CD14-positive monocyte (primary cell): ENCODE data around the gene ATXN1. TPM values are rescaled to one million over a fixed set of nuclear protein-coding genes. Genes with fewer than 3 reads are reported as not detected.

Source experiments
- DNase-seq, 3 donors: peaks; one replicate each; pipeline ENCODE4 v3.0.0-alpha.2; 2011 to 2022
- H2AFZ ChIP-seq: 2 replicates; pipeline ENCODE4 v1.6.0; 2012; ENCODE audit warnings: mild to moderate bottlenecking, low read depth, low read length, inconsistent platforms; ENCODE audit not compliant: insufficient read depth, poor library complexity, severe bottlenecking
- H3K27ac ChIP-seq, 2 donors: 1 replicate in 1 of 2; 2 replicates in 1 of 2; pipeline ENCODE4 v1.5.1; 2012 to 2013; ENCODE audit warnings: low read length in 2 of 2, control low read depth in 1 of 2, inconsistent platforms in 1 of 2, low read depth in 1 of 2, mild to moderate bottlenecking in 1 of 2
- H3K27me3 ChIP-seq, 2 donors: one replicate each; pipeline versions ENCODE4 v1.6.0 to v1.6.1; 2011 to 2013; ENCODE audit warnings: low read length in 2 of 2; ENCODE audit not compliant: control insufficient read depth in 2 of 2, insufficient read depth in 2 of 2
- H3K36me3 ChIP-seq, 2 donors: replicated peaks in 1 of 2; 1 replicate in 1 of 2; 2 replicates in 1 of 2; pipeline versions ENCODE4 v1.5.1 to v1.6.1; 2012 to 2013; ENCODE audit warnings: low read length in 2 of 2, control low read depth in 1 of 2, inconsistent platforms in 1 of 2, mild to moderate bottlenecking in 1 of 2; ENCODE audit not compliant: insufficient read depth in 2 of 2, control insufficient read depth in 1 of 2
- H3K4me1 ChIP-seq, 2 donors: 1 replicate in 1 of 2; 2 replicates in 1 of 2; pipeline versions ENCODE4 v1.5.1 to v1.6.1; 2012 to 2013; ENCODE audit warnings: low read length in 2 of 2, control low read depth in 1 of 2, inconsistent platforms in 1 of 2, mild to moderate bottlenecking in 1 of 2, moderate library complexity in 1 of 2; ENCODE audit not compliant: insufficient read depth in 2 of 2, control insufficient read depth in 1 of 2
- H3K4me2 ChIP-seq: replicated peaks from 2 replicates; pipeline ENCODE3; 2012; ENCODE audit warnings: low read length, moderate library complexity, mild to moderate bottlenecking; ENCODE audit not compliant: poor library complexity, severe bottlenecking; ENCODE audit errors: extremely low read depth
- H3K4me3 ChIP-seq, 3 experiments: fragments of 200-600 bp in 1 of 3; sonication (generic) in 1 of 3; replicated peaks in 1 of 3; 1 replicate in 2 of 3; 2 replicates in 1 of 3; pipeline ENCODE4 v1.5.1; 2011 to 2013; ENCODE audit warnings: low read length in 3 of 3, mild to moderate bottlenecking in 3 of 3, control low read depth in 2 of 3, low read depth in 2 of 3, inconsistent platforms in 1 of 3, moderate library complexity in 1 of 3
- H3K79me2 ChIP-seq: 2 replicates; pipeline ENCODE4 v1.6.0; 2012; ENCODE audit warnings: mild to moderate bottlenecking, control low read depth, inconsistent platforms, low read length, moderate library complexity; ENCODE audit not compliant: insufficient read depth
- H3K9ac ChIP-seq: 2 replicates; pipeline ENCODE4 v1.6.0; 2017; ENCODE audit warnings: low read length, mild to moderate bottlenecking; ENCODE audit not compliant: insufficient read depth, poor library complexity, severe bottlenecking
- H3K9me3 ChIP-seq, 2 donors: replicated peaks in 1 of 2; 1 replicate in 1 of 2; 2 replicates in 1 of 2; pipeline versions ENCODE4 v1.5.1 to v1.6.1; 2012 to 2013; ENCODE audit warnings: low read length in 2 of 2, control low read depth in 1 of 2; ENCODE audit not compliant: control insufficient read depth in 1 of 2, insufficient read depth in 1 of 2
- H4K20me1 ChIP-seq: 2 replicates; pipeline ENCODE4 v1.6.0; 2012; ENCODE audit warnings: mild to moderate bottlenecking, low read length, control low read depth, moderate library complexity; ENCODE audit not compliant: insufficient read depth
- H3K27ac Mint-ChIP-seq, 7 donors: one replicate each; pipeline ENCODE4 v1.8.0; 2020; ENCODE audit warnings: mild to moderate bottlenecking in 7 of 7, mixed read lengths in 7 of 7, moderate library complexity in 6 of 7, inconsistent platforms in 2 of 7
- H3K27me3 Mint-ChIP-seq, 3 donors: one replicate each; pipeline ENCODE4 v1.8.0; 2021 to 2022; ENCODE audit warnings: low read depth in 3 of 3, mild to moderate bottlenecking in 3 of 3, mixed read lengths in 3 of 3, moderate library complexity in 3 of 3, inconsistent platforms in 1 of 3
- H3K36me3 Mint-ChIP-seq, 2 donors: one replicate each; pipeline ENCODE4 v1.8.0; 2020; ENCODE audit warnings: mixed read lengths in 2 of 2, inconsistent platforms in 1 of 2, mild to moderate bottlenecking in 1 of 2
- H3K4me1 Mint-ChIP-seq: one replicate; pipeline ENCODE4 v1.8.0; 2020; ENCODE audit warnings: mild to moderate bottlenecking, mixed read lengths
- H3K4me3 Mint-ChIP-seq, 2 donors: one replicate each; pipeline ENCODE4 v1.8.0; 2020; ENCODE audit warnings: mild to moderate bottlenecking in 2 of 2, mixed read lengths in 2 of 2, moderate library complexity in 1 of 2
- H3K9me3 Mint-ChIP-seq, 7 donors: one replicate each; pipeline ENCODE4 v1.8.0; 2020 to 2022; ENCODE audit warnings: mixed read lengths in 7 of 7, mild to moderate bottlenecking in 6 of 7, moderate library complexity in 6 of 7, inconsistent platforms in 2 of 7
- WGBS: methylation state at CpG from one replicate; pipeline ENCODE4 v1.1.5; 2013; ENCODE audit warnings: missing lambda C conversion rate; ENCODE audit not compliant: insufficient coverage; 5-methylcytosine and 5-hydroxymethylcytosine counted together
- intact Hi-C, 2 donors: fragments of 100-400 bp; cut with micrococcal nuclease; formaldehyde crosslinking; loops; one replicate each; pipeline versions ENCODE4 v1.15.0 to v1.15.1; 2023
- polyA plus RNA-seq, 3 donors: library from polyadenylated mRNA; depleted of rRNA in 1 of 3; unstranded in 2 of 3; stranded (reverse) in 1 of 3; fragments of 300-500 nt in 2 of 3; fragments of >200 nt in 1 of 3; fragmentation: Illumina TruSeq in 2 of 3; gene quantifications; 1 replicate in 2 of 3; 2 replicates in 1 of 3; pipeline ENCODE4 v1.2.3, GENCODE V29; 2012 to 2021
- TF ChIP-seq, protein P1 (sequence below): fragments of 200-600 bp; IDR thresholded peaks from one replicate; pipeline ENCODE4 v1.8.0; 2022; ENCODE audit warnings: antibody characterized with exemption, mild to moderate bottlenecking

The ATXN1 gene
- polyA plus RNA-seq, 3 donors, result 8.8 to 19.1 (median 10.9) TPM

DNA sequence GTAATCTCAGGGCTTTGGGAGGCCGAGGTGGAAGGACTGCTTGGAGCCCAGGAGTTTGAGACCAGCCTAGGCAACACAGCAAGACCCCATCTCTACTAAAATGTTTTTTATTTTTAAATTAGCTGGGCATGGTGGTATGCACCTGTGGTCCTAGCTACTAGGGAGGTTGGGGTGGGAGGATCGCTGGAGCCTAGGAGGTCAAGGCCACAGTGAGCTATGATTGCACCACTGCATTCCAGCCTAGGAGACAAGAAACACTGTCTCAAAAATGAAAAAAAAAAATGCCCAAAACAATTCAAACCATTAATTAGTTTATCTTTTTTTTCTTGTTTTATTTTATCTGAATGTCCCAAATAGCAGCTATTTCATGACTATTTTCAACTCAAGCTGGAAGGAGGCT, 437.1 kb downstream of the ATXN1 start:
- no peak for DNase-seq
- Mint-ChIP-seq H3K4me1 (peaks cover 35% of the 10 kb centered on the region), H3K4me3 (no peak overlapping the region), H3K27me3 (peaks cover 0 to 1% (median 0%) of the 10 kb centered on the region in 3 donors), H3K9me3 (peaks cover 0 to 6% (median 3%) of the 10 kb centered on the region in 7 donors), H3K36me3 (peaks cover 51 to 56% of the 10 kb centered on the region in 2 donors), H3K27ac (no peak overlapping the region)
- H3K9me3 ChIP-seq, result no peaks in the 10 kb centered on the region
- no CpG with 5 or more reads among the region's 2 CpGs for WGBS
- no peaks in the 10 kb centered on the region for H3K79me2 ChIP-seq
- peaks cover 19 to 49% of the 10 kb centered on the region in 2 donors for H3K36me3 ChIP-seq
- H4K20me1 ChIP-seq, result peaks cover 27% of the 10 kb centered on the region
- no peak overlapping the region for H3K9ac ChIP-seq
- H3K4me3 ChIP-seq, result no peak overlapping the region
- H3K27me3 ChIP-seq, result no peaks in the 10 kb centered on the region
- no peak overlapping the region for H3K27ac ChIP-seq
- intact Hi-C loops, result no loop called here
- TF ChIP-seq, protein P1, sequence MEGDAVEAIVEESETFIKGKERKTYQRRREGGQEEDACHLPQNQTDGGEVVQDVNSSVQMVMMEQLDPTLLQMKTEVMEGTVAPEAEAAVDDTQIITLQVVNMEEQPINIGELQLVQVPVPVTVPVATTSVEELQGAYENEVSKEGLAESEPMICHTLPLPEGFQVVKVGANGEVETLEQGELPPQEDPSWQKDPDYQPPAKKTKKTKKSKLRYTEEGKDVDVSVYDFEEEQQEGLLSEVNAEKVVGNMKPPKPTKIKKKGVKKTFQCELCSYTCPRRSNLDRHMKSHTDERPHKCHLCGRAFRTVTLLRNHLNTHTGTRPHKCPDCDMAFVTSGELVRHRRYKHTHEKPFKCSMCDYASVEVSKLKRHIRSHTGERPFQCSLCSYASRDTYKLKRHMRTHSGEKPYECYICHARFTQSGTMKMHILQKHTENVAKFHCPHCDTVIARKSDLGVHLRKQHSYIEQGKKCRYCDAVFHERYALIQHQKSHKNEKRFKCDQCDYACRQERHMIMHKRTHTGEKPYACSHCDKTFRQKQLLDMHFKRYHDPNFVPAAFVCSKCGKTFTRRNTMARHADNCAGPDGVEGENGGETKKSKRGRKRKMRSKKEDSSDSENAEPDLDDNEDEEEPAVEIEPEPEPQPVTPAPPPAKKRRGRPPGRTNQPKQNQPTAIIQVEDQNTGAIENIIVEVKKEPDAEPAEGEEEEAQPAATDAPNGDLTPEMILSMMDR, result no peak
- peaks cover 27 to 32% of the 10 kb centered on the region in 2 donors for H3K4me1 ChIP-seq
- no peak overlapping the region for H3K4me2 ChIP-seq
- H2AFZ ChIP-seq, result no peak overlapping the region

DNA sequence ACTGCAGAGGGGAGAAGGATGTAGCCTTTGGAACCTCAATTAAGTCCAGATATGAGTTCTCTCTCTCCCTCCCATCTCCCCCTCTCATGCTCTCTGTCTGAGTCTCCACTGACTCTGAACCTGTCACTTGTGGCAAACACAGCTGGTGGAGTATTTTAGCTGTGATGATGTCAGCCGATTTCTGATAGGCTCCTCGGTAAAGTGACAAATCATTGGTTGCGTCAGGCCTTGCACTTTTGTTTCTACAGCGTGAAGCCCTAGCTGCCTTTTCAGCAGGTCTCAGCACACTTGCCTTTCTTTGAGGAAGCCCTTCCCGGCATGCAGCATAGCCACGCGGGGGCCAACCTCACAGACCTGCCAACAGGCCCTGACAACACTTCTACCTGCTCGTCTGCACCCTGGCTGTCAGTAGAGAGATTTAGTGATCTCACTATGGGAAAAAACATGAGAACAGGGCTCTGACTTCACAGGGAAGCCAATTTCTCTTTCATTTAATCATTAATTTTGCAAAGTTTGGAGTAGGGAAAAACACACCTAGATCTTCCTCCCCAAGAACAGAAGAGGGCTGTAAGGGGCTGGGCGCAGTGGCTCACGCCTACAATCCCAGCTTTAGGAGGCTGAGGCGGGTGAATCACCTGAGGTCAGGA, 438.5 kb downstream of the ATXN1 start:
- peak overlapping the region; percentile 5 to 82 (median 56) for H3K27ac Mint-ChIP-seq
- Histone ChIP-seq H4K20me1 (peaks cover 35% of the 10 kb centered on the region), H3K9me3 (no peaks in the 10 kb centered on the region), H3K4me1 (peaks cover 27 to 32% of the 10 kb centered on the region in 2 donors), H3K79me2 (no peaks in the 10 kb centered on the region), H3K36me3 (peaks cover 14 to 50% of the 10 kb centered on the region in 2 donors), H3K27me3 (no peaks in the 10 kb centered on the region), H3K27ac (peak overlapping the region in 1 of 2 donors; percentile 42), H3K9ac (no peak overlapping the region), H2AFZ (no peak overlapping the region), H3K4me2 (no peak overlapping the region), H3K4me3 (no peak overlapping the region)
- WGBS, result 3% methylated on average over 4 of the region's 11 CpGs
- TF ChIP-seq, protein P1, result no peak
- H3K36me3 Mint-ChIP-seq, result peaks cover 51 to 56% of the 10 kb centered on the region in 2 donors
- H3K4me1 Mint-ChIP-seq, result peaks cover 40% of the 10 kb centered on the region
- DNase-seq, result peak; percentile 62 to 81 (median 69)
- H3K9me3 Mint-ChIP-seq, result peaks cover 0 to 6% (median 3%) of the 10 kb centered on the region in 7 donors
- H3K27me3 Mint-ChIP-seq, result peaks cover 0 to 1% (median 0%) of the 10 kb centered on the region in 3 donors
- H3K4me3 Mint-ChIP-seq, result peak overlapping the region in 1 of 2 donors; percentile 27
- intact Hi-C loops, result no loop called here
